HEK293T (cell line): ENCODE results near the gene EPHA7.

Source experiments
- ARNT ChIP-seq: fragments of 450-650 bp; IDR thresholded peaks from 2 replicates; pipeline ENCODE4 v1.6.1; 2017; ENCODE audit warnings: mild to moderate bottlenecking
- BHLHE40 ChIP-seq: fragments of 450-650 bp; IDR thresholded peaks from 2 replicates; pipeline ENCODE4 v1.6.1; 2016; ENCODE audit warnings: mild to moderate bottlenecking, moderate library complexity, borderline replicate concordance
- CTBP1 ChIP-seq: fragments of 450-650 bp; IDR thresholded peaks from 2 replicates; pipeline ENCODE4 v1.6.1; 2016; ENCODE audit warnings: borderline replicate concordance
- FOXA1 ChIP-seq: fragments of 450-650 bp; IDR thresholded peaks from 2 replicates; pipeline ENCODE4 v1.6.1; 2016; ENCODE audit warnings: mild to moderate bottlenecking
- FOXM1 ChIP-seq: fragments of 450-650 bp; IDR thresholded peaks from 2 replicates; pipeline ENCODE4 v1.6.1; 2017; ENCODE audit warnings: mild to moderate bottlenecking, borderline replicate concordance
- PKNOX1 ChIP-seq: fragments of 450-650 bp; IDR thresholded peaks from 2 replicates; pipeline ENCODE4 v1.6.1; 2016
- SP1 ChIP-seq: fragments of 450-650 bp; IDR thresholded peaks from 2 replicates; pipeline ENCODE4 v1.6.1; 2017
- TARDBP ChIP-seq: fragments of 450-650 bp; IDR thresholded peaks from 2 replicates; pipeline ENCODE4 v1.6.1; 2016
- ZNF384 ChIP-seq: fragments of 450-650 bp; IDR thresholded peaks from 2 replicates; pipeline ENCODE4 v1.6.1; 2016

DNA sequence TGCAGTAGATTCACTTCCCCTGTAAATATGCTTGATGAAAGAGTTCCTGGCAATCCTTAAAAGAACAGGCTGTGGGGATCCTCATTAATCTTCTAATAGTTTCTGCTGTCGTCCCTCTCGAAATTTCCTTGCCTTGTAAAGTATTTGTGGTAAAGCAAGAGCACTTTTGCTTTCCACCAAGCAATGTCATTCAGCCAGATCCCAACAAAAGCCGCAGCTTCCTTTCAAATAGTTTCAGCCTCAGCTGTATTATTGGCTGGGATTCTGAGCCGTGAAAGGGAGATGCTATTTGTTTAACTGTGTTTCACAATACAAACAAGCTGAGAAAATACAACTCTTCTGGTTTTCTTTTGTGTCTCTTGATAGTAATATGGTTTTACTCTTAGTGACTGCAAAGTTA, 48.9 kb upstream of the EPHA7 start:
- no peak for TF ChIP-seq BHLHE40
- no peak for TF ChIP-seq ARNT
- no peak for TF ChIP-seq PKNOX1
- no peak for TF ChIP-seq ZNF384
- TF ChIP-seq CTBP1: no peak
- no peak for TF ChIP-seq FOXA1
- TF ChIP-seq SP1: no peak
- no peak for TF ChIP-seq TARDBP
- TF ChIP-seq FOXM1: no peak
